RPMI7951 (cell line): ENCODE data around the gene ANKRD53. TPM values are rescaled to one million over a fixed set of nuclear protein-coding genes. Genes with fewer than 3 reads are reported as not detected.
"Not testable (repeated sequence)": the region's sequence is repeated elsewhere in the genome, so short reads cannot be mapped to it uniquely, and the experiment has no call there.

ENCODE experiments used
- DNase-seq: peaks from one replicate; pipeline ENCODE4 v3.0.0-alpha.2; 2012; ENCODE audit warnings: low read depth
- total RNA-seq: library from RNA; depleted of rRNA; stranded (reverse); fragments of >200 nt; shearing (Covaris generic); gene quantifications from 2 replicates; pipeline ENCODE4 v1.2.3, GENCODE V29; 2014; rRNA removed

Gene ANKRD53
- total RNA-seq, 1 experiment from 2014 or later = not detected

GRCh38 chr2:71006323-71006722 lies 27.9 kb downstream of the ANKRD53 start:
- DNase-seq = no peak

DNA sequence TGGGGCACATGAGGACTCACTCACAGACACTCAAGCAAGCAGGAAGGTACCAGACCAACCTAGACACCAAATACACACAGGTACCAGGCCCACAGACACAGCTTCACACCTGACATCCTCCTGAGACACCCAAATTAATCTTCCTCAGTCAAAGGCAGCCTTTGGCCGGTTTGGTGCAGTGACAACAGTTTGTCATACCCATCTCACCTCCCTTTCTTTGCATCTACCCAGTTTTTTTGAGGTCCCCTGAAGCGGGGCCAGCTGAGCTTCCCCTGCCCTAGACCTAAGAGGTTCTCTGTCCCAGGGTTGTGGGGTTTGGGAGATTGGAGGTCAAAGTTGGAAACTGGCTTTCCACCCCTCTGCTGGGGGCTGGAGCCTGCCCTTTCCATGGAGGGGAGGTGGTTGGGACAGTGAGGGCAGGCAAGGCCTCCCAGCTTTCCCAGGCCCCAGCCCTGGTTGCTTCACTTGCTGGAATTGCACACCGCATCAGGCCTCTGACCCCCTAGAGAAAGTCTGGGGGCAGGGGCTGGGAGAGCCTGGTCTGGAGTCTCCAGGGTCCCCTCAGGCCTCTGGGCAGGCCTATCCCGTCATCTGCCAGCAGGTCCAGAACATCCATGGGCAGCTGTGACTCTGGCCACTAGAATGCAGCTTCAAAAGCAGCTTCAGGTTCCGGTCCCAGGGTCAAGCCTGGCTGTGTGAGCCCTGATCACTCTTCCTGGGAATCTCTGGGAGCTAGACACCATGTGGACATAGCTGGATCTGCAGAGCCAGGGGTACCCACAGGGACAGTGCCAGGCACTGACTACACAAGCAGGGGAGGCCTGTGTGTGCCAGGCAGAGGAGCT lies 28.7 kb downstream of the ANKRD53 start:
- DNase-seq = no peak

DNA sequence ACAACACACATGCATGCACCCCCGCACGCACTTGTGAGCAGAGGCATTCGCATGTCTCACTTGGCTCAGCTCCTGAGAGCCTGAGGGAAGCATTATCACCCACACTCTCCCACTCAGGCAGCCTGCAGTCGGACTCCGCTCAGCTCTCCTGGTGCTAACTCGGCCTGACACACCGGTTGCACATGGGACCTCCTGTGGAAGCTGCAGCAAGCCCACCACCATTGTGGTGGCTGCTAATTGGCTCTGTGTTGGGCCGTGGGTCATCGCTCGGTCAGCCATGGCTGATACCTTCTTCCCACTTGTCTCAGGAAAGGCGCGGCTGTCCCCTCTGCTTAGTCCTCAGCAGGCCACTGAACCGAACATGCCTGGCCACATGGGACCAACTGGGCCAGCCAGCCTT lies 29.9 kb downstream of the ANKRD53 start:
- no peak for DNase-seq

DNA sequence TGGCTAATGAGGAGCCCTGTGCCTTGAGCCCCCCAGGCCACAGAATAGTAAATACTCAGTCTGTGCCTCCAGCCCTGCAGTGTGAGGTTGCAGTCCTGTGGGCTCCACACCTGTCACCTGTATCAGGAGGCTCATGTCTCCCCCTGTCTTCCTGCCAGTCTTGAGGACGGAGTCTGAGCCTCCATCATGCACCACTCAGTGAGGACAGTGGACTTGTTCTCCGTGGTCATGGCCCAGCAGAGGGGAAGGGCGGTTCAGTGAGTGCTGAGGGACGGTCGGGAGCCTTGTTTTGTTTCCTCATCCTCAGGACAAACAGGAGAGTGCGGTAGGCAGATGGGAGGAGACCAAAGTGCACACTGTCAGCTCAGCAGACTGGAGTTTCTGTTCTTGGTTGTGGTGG lies 33.4 kb downstream of the ANKRD53 start:
- not testable (repeated sequence) for DNase-seq

DNA sequence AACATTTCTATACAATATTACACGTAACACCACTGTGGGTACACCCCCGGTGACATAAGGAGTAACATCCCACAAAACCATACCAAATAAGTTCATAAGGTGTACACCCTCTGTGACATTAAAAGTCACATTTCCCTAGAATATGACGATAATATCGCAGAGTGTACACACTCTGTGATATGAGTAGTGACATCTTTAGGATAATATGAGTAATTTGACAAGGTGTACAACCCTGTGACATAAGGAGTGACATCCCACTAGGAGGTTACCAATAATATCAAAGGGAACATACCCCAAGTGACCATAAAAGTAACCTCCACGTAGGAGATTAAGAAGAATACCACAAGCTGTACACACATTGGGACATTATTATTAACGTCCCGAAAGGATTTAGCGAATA lies 40.2 kb downstream of the ANKRD53 start:
- no peak for DNase-seq

GRCh38 chr2:71019989-71020388 lies 41.6 kb downstream of the ANKRD53 start:
- DNase-seq = not testable (repeated sequence)

DNA sequence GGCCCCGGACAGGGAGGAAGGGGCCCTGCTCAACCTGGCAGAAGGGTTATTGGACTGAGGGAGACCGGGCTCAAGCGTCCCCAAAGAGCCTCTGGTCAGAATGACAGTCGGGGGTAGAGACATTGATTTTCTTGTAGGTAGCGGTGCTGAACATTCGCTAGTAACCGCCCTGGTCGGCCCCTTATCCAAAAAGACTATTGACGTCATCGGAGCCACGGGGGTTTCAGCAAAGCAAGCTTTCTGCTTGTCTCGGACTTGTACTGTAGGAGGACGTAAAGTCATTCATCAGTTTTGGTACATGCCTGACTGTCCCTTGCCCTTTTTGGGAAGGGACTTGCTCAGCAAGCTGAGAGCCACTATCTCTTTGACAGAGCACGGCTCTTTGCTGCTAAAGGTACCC lies 43.0 kb downstream of the ANKRD53 start:
- DNase-seq = not testable (repeated sequence)

GRCh38 chr2:71023553-71024243 lies 45.3 kb downstream of the ANKRD53 start:
- DNase-seq = not testable (repeated sequence)

Other genes starting within 250 kb of the ANKRD53 start
- gene ADD2, start 210.4 kb upstream of the ANKRD53 start, total RNA-seq = not detected in 2 replicates
- gene FIGLA, start 188.0 kb upstream of the ANKRD53 start, total RNA-seq = not detected in 2 replicates
- not detected in 2 replicates for gene CLEC4F, start 158.0 kb upstream of the ANKRD53 start, total RNA-seq
- gene CD207, start 142.8 kb upstream of the ANKRD53 start, total RNA-seq = 0.29 TPM in 1 of 2 replicates, not detected in the other
- 3.2 and 3.4 TPM in 2 replicates for gene VAX2, start 78.1 kb upstream of the ANKRD53 start, total RNA-seq
- 0.68 and 2.8 TPM in 2 replicates for gene ATP6V1B1, start 42.7 kb upstream of the ANKRD53 start, total RNA-seq
- 59.6 and 61.3 TPM in 2 replicates for gene TEX261, start 16.2 kb downstream of the ANKRD53 start, total RNA-seq
- gene NAGK, start 90.0 kb downstream of the ANKRD53 start, total RNA-seq = 97.0 and 121 TPM in 2 replicates
- 20.2 and 28.6 TPM in 2 replicates for gene MCEE, start 151.6 kb downstream of the ANKRD53 start, total RNA-seq
- gene MPHOSPH10, start 152.0 kb downstream of the ANKRD53 start, total RNA-seq = 21.7 and 23.4 TPM in 2 replicates
- gene PAIP2B, start 248.5 kb downstream of the ANKRD53 start, total RNA-seq = 0.48 and 0.49 TPM in 2 replicates